Suprapubic skin (tissue), 4 donors: Measurements from ENCODE around the gene EXOC7. TPM values are rescaled to one million over a fixed set of nuclear protein-coding genes. Genes with fewer than 3 reads are reported as not detected.

Experiments
- DNase-seq, 2 donors: peaks; one replicate each; pipeline ENCODE4 v3.0.0-alpha.2; 2019; ENCODE audit warnings: low spot score in 2 of 2
- H3K27ac ChIP-seq: fragments of 200-600 bp; sonication (generic); one replicate; pipeline ENCODE4 v1.5.1; 2019
- H3K27me3 ChIP-seq: fragments of 200-600 bp; sonication (generic); one replicate; pipeline ENCODE4 v1.5.1; 2019
- H3K36me3 ChIP-seq: fragments of 200-600 bp; sonication (generic); one replicate; pipeline ENCODE4 v1.5.1; 2019
- H3K4me1 ChIP-seq: fragments of 200-600 bp; sonication (generic); one replicate; pipeline ENCODE4 v1.5.1; 2019
- H3K4me3 ChIP-seq: fragments of 200-600 bp; sonication (generic); one replicate; pipeline ENCODE4 v1.5.1; 2019; ENCODE audit warnings: mild to moderate bottlenecking
- H3K9me3 ChIP-seq: fragments of 200-600 bp; sonication (generic); one replicate; pipeline ENCODE4 v1.5.1; 2019
- EP300 ChIP-seq: sonication (generic); formaldehyde crosslinking; IDR thresholded peaks from one replicate; pipeline ENCODE4 v1.6.1; 2017; ENCODE audit warnings: antibody characterized with exemption
- POLR2A ChIP-seq, 2 donors: fragments of 450-650 bp; IDR thresholded peaks; one replicate each; pipeline ENCODE4 v1.6.1; 2017; ENCODE audit warnings: antibody characterized with exemption in 2 of 2, mild to moderate bottlenecking in 2 of 2, moderate library complexity in 2 of 2
- POLR2AphosphoS5 ChIP-seq, 3 donors: sonication (generic); formaldehyde crosslinking; IDR thresholded peaks; one replicate each; pipeline ENCODE4 v1.6.1; 2017; ENCODE audit warnings: antibody characterized with exemption in 3 of 3
- WGBS: methylation state at CpG from one replicate; pipeline ENCODE4 v1.1.5; 2018; 5-methylcytosine and 5-hydroxymethylcytosine counted together
- total RNA-seq, 4 donors: library from RNA; depleted of rRNA; stranded (reverse); fragments of >200 nt; gene quantifications; one replicate each; pipeline ENCODE4 v1.1.0, GENCODE V29; 2016
- TF ChIP-seq, protein P1 (sequence below), 2 donors: fragments of 200-600 bp in 1 of 2; fragments of 450-650 bp in 1 of 2; sonication (generic) in 1 of 2; IDR thresholded peaks; one replicate each; pipeline ENCODE4 v1.5.1; 2016 to 2019; ENCODE audit warnings: antibody characterized with exemption in 2 of 2, mild to moderate bottlenecking in 1 of 2, moderate library complexity in 1 of 2

Gene EXOC7
- total RNA-seq, 4 donors from 2014 or later, result 67.4 to 108 (median 78.6) TPM

DNA sequence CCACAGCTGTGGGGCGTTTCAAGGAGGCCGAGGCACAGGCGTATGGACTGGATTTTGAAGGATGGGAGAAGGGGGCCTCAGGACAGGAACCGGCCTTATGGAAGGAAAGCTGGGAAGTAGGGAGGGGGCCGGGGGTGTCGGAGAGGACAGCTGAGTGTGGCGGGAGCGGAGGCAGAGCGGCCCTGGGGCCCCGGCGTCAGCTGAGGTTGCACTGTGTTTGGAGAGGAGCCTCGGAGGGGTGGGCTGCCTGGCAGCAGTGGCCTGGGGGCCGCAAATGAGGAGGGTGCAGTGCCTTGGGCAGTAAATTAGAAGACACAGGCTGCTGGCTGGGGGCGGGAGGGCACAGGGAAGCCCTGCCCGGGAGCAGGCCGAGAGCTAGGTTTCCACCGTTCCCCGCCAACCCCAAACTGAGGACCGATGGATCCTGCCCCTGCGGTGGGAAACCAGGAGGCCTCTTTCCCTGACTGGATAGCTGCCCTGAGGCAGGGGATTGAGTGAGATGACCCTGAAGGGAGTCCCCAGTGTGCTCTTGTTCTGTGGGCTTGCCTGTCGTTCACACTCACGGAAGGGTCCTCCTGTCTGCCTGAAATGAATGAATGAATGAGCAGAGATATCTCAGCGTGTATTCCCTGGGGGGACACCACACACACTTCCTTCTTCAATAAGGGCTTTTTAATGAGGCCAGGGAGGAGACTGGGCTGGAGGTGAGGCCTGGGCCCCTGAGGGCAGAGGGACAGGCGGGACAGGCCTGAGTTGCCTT is 19.0 kb upstream of the EXOC7 start:
- no peak for DNase-seq
- Histone ChIP-seq H3K4me3 (no peak overlapping the region), H3K27ac (no peak overlapping the region), H3K27me3 (no peaks in the 10 kb centered on the region), H3K36me3 (no peaks in the 10 kb centered on the region), H3K4me1 (peaks cover 10% of the 10 kb centered on the region), H3K9me3 (no peaks in the 10 kb centered on the region)
- TF ChIP-seq POLR2AphosphoS5 (IDR thresholded peaks at IDR 0.05), result no peak
- no peak for TF ChIP-seq POLR2A (IDR thresholded peaks at IDR 0.05)
- TF ChIP-seq, protein P1, sequence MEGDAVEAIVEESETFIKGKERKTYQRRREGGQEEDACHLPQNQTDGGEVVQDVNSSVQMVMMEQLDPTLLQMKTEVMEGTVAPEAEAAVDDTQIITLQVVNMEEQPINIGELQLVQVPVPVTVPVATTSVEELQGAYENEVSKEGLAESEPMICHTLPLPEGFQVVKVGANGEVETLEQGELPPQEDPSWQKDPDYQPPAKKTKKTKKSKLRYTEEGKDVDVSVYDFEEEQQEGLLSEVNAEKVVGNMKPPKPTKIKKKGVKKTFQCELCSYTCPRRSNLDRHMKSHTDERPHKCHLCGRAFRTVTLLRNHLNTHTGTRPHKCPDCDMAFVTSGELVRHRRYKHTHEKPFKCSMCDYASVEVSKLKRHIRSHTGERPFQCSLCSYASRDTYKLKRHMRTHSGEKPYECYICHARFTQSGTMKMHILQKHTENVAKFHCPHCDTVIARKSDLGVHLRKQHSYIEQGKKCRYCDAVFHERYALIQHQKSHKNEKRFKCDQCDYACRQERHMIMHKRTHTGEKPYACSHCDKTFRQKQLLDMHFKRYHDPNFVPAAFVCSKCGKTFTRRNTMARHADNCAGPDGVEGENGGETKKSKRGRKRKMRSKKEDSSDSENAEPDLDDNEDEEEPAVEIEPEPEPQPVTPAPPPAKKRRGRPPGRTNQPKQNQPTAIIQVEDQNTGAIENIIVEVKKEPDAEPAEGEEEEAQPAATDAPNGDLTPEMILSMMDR (IDR thresholded peaks at IDR 0.05), result no peak
- no peak for TF ChIP-seq EP300
- 89% methylated on average over 23 of the region's 24 CpGs for WGBS

DNA sequence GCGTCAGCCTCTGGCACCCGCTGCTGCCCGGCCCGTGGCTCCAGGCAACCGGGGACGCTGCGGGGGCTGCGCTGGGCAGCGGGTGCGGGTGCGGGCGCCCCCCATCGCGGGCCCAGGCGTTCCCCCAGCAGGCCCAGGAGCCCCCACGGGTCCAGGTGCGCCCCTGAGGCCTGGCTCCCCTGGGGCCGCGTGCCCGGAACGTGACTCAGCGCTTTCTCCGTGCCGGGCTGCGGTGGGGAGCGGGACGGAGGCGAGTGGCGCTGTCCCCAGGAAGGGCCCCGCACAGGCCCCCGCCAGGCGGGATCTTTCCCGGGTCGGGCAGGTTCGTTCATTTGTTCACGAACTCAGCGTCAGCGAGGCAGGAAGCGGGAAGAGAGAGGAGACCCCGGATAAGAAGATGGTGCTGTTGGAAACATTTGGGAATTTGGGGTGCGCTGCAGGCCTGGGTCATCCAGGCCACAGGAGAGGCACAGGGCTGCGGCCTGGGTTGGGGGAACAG is 18.4 kb upstream of the EXOC7 start:
- 75% methylated on average over 5 of the region's 42 CpGs for WGBS
- peaks cover 10% of the 10 kb centered on the region for H3K4me1 ChIP-seq
- H3K27ac ChIP-seq, result no peak overlapping the region
- no peaks in the 10 kb centered on the region for H3K36me3 ChIP-seq
- DNase-seq, result no peak
- no peaks in the 10 kb centered on the region for H3K27me3 ChIP-seq
- TF ChIP-seq POLR2A (IDR thresholded peaks at IDR 0.05), result no peak
- TF ChIP-seq POLR2AphosphoS5 (IDR thresholded peaks at IDR 0.05), result no peak
- no peak for TF ChIP-seq EP300
- TF ChIP-seq, protein P1 (IDR thresholded peaks at IDR 0.05), result no peak
- peak overlapping the region; percentile 43 for H3K4me3 ChIP-seq
- H3K9me3 ChIP-seq, result no peaks in the 10 kb centered on the region

DNA sequence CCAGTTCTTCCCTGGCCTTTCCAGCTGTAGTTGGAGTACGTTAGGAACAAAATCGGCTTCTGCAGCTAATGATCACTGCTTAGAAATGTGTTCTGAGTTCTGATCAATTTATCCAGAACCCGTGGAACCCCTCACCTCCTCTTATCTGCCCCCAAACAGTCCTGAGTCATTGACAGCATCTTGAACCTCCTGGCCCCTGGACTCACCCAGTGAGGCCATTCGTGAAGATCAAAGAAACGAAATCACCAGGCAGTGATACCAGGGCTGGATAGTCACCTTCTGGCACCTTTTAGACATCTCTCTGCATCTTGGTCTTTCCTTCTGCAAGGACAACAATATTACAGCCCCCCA is 17.0 kb upstream of the EXOC7 start:
- Histone ChIP-seq H3K4me3 (no peak overlapping the region), H3K36me3 (no peaks in the 10 kb centered on the region), H3K27ac (no peak overlapping the region), H3K27me3 (no peaks in the 10 kb centered on the region), H3K4me1 (peaks cover 10% of the 10 kb centered on the region), H3K9me3 (no peaks in the 10 kb centered on the region)
- TF ChIP-seq POLR2AphosphoS5 (IDR thresholded peaks at IDR 0.05) (no peak), POLR2A (IDR thresholded peaks at IDR 0.05) (no peak), EP300 (no peak)
- TF ChIP-seq, protein P1 (IDR thresholded peaks at IDR 0.05), result no peak
- DNase-seq, result no peak
- 91% methylated on average over 5 of the region's 5 CpGs for WGBS

DNA sequence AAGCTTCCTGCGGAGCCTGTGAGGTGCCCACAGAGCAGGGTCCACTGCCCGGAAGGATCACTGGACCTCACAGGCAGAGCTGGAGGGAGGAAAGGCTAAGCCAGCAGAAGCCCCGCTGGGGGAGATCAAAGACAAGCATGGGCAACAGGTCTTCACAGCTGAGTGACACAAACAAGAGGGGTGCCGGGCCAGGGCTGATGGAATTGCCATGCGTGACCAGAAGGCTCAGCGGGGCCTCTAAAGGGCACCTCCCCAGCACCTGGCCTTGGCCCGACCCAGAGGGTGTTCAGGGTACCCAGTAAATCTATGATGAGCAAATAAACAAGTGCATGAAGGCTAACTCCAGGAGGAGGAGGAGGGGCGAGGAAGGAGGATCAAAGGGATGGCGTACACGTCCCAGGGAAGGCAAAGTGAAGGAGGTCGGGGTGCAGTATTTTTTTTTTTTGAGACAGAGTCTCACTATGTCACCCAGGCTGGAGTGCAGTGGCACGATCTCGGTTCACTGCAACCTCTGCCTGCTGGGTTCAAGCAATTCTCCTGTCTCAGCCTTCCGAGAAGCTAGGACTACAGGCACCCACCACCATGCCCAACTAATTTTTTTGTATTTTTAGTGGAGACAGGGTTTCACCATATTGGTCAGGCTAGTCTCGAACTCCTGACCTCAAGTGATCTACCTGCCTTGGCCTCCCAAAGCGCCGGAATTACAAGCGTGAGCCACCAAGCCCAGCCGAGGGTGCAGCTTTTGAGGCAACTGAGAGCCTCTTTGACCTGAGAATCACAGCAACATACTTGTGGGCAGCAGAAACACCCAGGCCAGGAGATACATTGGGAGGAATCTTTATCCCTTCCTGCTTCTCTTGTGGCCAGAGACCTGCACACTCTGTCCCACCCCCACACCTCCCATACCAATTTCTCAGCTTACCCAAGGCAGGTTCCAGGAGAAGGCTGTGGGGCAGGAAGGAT is 16.1 kb upstream of the EXOC7 start:
- no peak overlapping the region for H3K27ac ChIP-seq
- H3K4me1 ChIP-seq, result peaks cover 10% of the 10 kb centered on the region

More for the DNA sequence above, 16.1 kb upstream of the EXOC7 start:
- H3K36me3 ChIP-seq, result no peaks in the 10 kb centered on the region
- no peak for DNase-seq
- TF ChIP-seq POLR2A (IDR thresholded peaks at IDR 0.05) (no peak), EP300 (no peak), POLR2AphosphoS5 (IDR thresholded peaks at IDR 0.05) (no peak)
- TF ChIP-seq, protein P1 (IDR thresholded peaks at IDR 0.05), result no peak
- H3K27me3 ChIP-seq, result no peaks in the 10 kb centered on the region
- WGBS, result 86% methylated on average over 19 of the region's 19 CpGs
- no peaks in the 10 kb centered on the region for H3K9me3 ChIP-seq
- no peak overlapping the region for H3K4me3 ChIP-seq
